Activated T-cell treated with anti-CD3 and anti-CD28 coated beads for 24 hours (primary cell): ENCODE results near the gene SH3YL1.

ENCODE experiments used
- DNase-seq: peaks from one replicate; pipeline ENCODE4 v3.0.0-alpha.2; 2020; ENCODE audit warnings: low read depth

SH3YL1 gene

DNA sequence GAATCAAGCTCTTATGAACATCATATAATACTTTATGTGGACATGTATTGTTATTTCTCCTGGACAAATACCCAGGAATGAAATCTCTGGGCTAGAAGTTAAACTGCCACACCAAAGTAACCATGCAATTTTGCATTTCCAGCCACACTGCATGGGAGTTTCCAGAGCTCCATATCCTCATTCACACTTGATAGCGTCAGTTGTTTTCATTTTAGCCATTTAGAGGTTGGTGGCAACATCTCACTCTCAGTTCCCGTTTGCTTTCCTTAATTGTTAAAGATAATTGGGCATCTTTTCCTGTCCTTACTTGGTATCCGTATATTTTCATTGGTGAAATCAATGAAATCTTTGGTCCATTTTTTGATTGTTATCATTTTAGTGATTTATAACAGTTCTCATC, 47.8 kb downstream of the SH3YL1 start:
- DNase-seq = no peak

DNA sequence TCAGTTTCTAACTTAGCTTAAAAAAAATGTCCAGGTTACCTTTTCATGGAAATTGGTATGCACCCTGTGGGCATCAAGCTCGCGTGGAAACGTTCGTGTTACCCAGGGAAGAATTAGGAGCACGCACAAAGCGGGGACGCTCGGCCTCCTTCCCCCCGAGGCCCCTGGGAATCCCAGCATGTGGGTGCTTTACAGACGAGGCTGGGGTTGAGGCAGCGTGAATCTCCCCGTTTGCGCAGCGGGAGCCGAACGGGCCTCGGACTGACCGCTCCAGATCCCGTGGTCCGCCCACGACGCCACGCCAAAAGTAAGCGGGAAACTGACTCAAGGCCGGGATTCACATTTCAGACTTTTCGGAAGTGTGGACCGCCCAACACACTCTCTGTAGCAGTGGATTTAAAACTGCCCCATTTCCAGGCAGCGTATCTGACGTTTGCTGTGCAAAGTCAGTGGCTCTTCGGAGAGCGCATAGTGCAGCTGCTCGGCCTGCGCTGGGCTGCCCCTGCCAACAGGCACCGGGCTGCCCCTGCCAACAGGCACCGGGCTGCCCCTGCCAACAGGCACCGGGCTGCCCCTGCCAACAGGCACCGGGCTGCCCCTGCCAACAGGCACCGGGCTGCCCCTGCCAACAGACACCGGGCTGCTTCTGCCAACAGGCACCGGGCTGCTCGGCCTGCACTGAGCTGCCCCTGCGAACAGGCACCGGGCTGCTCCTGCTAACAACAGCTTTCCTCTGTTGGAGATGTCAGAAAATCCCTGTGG, 49.7 kb downstream of the SH3YL1 start:
- no peak for DNase-seq

DNA sequence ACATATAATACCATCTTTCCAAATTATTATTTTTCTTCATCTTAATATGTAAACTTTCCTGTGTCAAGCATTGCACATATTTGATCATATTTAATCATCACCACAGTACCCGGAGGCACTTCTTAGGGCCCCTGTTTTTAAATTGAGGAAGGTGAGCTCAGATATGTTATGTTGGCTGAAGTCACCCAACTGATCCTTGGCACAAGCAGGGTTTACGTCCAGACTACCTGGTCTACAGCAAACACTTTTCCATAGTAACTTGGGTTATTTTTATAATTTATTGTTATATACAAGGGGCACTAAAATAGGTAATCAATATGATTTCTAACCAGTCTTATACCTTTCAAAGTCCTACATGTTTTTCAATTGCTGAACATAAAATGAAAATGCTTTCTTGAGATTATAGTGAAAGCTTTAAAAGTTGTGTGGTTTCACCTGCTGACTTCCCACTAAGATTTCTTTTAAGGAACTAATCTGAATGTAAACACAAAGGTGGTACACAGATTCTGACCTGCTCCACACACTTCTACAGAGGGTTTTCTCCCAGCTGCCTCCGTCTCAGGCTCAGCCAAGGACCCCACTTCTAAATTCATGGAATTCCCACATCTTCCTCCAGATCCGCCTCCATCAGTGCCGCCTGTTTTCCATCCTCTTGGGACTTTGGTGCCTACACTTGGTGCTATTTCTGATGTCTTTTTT, 52.2 kb downstream of the SH3YL1 start:
- DNase-seq = no peak

DNA sequence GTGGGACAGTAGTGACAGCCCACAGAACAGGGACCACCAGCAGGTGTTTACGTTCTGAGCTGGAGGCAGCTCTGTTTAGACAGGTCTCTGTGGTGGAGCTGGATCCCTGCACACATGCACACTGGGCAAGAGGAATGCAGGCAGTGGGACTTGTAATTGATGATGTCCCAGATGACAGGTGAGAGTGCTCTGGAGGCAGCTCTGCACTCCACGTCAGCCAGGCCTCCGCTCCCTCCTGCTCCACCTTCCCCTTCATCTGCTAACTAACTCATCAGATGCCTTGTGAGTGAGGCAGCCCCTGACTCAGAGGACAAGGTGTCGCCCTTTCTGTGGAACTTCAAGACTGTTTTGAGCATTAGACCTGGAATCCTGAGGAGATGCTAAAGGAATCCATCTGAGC, 53.2 kb downstream of the SH3YL1 start:
- DNase-seq = no peak

DNA sequence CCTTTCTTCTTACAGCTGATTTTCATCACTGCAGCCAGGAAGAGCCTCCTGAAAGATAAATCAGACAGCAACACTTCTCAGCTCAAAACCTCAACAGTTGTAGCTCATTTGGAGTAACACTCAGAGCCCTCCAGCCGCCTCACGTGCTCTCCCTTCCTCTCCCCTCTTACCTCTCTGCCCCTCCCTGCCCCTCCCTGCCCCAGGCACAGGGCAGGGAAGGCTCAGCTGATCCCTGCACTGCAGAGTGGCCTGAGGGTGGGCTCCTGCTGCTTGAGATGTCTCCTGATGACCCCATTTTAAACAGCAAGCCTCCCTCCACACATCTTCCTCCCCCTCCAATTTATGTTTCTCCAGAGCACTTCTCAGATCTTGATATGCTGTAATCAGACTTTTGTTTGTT, 54.4 kb downstream of the SH3YL1 start:
- DNase-seq = no peak

DNA sequence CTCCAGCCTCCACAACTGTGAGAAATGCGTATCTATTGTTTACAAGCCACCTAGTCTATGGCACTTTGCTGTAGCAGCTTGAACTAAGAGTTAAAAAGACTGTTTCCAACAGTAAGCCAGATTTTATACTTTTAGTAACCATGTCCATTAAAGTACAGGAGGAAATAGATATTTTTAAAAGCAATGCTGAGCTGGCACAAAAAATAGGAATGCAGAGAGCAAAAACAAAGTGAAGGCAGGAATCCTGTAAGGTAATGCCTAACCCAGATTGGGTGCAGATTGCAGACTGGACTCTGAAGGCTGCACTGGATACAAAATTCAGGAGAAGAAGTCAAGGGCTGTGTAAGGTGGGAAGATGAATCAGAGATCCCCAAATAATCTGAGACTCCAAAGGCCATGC, 55.5 kb downstream of the SH3YL1 start:
- no peak for DNase-seq

DNA sequence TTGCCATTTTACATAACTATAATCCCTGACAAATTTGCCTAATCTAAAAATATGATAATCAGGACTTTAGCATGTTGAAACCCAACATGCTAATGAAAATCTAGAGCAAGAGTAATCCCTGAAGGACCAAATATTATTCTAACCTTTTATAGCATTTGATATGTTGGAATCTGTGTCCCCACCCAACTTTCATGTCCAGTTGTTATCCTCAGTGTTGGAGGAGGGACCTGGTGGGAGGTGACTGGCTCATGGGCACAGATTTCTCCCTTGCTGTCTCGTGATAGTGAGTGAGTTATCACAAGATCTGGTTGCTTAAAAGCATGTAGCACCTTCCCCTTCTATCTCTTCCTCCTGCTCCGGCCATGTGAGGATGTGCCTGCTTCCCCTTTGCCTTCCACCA, 59.8 kb downstream of the SH3YL1 start:
- DNase-seq = no peak

DNA sequence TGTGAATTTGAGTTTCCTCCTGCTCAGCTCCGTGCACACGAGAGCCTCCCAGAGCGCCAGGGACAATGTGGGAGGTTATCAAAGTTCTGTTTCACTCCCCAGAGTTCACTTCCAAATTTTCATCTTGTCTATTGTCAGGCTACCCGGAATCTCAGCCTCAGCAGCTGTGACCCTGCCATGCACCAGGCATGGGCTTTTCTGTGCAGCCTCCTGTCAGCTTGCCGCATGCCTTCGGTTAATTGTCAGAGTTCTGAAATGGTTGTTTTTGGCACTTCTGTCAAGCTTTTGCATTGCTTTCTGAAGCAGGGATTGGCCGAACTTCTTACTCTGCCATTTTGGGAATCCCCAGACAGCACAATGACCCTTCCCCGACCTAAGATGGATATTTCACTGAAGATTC, 60.4 kb downstream of the SH3YL1 start:
- DNase-seq = no peak

DNA sequence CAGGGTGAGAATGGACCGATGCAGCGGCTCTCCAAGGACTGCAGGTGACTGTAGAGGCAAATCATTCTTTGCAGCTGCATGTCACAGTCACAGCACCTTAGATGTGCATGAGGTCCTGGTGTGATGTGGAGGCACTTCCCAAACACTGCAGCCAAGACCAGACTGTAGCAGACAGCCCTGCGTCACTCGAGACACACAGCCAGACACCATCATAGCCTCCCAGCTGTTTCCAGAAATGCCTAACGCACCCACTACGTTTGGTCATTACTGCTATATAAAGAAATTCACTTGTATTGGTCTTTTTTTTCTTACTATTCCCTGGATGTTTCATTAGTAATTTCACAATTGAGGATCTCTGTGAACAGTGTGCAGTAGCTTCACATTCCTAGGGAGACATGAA, 60.9 kb downstream of the SH3YL1 start:
- DNase-seq = no peak

DNA sequence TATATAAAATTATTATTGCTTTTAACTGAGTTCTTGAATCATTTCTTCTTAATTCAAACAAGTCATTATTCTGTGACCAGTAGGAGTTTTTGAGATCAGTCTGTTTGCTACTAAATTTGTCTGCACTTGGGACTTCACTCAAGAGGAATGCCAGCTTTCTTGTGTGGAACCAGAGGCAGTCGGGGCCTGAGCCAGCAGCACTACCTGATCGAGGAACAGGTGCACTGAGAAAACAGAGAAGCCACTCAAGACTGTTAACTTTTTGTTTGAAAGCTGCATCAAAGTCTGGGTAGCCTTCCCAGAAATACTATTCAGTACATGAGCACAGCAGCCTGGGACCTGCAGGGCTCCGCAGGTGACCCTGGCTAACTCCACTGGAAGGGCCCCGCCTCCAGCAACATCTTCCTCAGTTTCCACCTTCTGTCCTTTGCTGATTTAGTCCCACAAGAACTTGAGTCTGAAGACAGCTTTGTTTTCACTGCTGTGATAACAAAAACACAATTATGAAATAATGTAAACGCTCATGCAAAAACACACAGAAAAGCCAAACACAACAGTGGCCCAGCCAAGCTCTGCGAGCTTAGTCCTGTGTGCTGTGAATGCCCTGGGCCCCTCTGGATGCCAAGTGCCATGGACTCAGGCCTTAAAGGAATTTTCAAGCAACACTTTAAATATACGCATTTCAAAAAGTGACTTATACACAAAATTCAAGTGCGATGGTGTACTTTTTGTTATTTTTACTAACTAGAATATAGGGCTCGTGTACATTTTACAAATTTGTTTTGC, 62.0 kb downstream of the SH3YL1 start:
- no peak for DNase-seq

DNA sequence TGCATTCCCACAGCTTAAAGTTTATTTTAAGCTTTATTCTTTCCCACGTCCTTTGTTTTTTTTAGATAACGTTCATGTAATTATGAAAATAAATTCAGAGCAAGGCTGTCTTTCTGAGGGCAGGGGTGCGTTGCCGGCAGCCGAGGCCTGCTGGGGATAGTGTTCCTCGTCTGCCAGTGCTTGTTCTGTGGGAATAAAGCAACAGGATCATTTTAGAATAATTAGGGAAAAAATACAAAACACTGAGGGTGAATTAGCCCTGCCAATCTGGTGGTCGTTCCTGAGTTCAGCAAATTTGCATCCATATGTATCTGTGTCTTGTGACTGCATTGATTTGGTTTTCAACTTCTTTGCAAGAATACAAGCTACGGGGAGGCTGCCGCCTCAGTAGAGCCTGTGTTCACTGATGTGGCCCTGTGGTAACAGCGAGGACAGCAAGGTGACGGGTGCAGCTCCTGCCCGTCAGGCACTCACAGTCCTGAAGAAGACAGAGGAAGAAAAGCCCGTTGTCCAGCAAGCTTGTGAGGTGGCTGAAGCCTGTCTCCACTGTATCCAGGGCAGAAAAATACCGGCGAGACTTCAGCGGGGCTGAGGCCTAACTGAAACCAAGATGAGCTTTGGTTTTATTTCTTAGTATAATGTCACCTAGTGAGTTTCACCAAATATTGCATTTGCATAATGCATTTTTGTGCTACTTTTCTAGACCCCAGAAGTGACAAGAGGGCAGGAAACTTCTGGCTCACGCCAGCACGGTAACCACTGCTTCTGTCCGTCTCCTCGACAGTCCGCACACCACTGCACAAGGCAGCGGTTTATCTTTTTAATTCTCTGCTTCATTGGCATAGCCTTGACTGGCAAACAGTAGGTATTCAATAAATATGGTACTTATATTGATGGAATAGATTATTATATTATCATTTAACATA, 64.5 kb downstream of the SH3YL1 start:
- DNase-seq = no peak

DNA sequence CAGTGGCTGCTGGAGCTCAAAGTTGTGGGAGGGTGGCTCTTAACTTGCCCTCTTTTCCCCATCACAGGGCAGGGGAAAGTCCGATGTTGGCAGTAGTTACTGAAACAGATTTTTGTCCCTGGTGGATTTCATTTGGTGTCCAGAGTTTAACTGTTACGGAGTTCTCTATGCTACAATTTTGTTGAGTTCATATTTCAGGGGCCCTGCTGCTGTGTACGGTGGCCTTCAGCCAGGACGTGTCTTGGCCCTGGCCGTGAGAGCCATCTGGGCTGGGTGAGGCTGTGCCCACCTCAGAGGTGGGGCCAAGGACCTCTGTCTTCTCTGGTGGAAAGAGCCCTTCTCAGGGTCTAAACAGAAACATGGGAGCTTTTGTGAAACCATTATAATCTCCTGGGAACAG, 67.4 kb downstream of the SH3YL1 start:
- DNase-seq = no peak

DNA sequence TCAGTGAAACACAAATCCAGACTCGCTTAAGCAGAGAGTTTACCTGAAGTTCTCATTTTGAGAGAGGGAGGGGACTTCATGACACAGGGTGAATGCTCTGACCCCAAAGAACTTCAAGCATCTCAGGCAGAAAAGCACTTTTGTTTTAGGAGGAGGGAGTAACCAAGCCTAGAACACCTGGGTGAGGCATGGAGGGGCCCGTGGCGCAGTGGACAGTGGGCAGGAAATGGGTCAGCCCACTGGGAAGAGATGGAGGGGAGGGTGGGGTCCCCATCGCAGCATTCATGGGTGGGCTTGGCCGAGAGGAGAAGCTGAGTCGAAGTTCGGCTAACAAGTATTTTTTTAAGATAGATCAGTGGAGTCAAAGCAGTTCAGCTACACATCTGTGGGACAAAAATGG, 67.9 kb downstream of the SH3YL1 start:
- DNase-seq = no peak

DNA sequence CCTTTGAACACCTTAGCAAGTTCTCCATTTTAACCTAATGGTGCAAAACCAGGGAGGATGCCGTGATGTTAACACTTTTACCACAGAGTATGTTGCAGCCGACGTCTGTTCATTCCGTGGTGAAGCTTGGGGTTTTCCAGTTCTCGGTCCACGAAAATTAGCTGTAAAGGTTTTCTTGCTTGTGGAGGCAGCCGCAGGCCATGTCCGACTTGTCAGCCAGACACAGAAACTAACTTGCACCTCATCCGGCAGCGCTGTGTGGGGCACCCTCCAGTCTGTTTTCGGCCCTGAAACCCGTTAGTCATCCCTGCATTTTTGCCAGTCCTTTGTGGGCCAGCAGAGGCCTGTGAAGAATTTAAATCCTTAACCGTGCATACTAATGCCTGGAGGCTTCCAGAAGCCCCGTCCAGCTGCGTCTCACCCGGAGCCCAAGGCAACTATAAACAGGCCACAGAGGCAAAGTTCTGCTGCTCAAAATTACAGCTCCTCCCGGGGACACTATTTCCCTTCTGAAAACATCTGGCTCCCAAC, 70.6 kb downstream of the SH3YL1 start:
- no peak for DNase-seq

DNA sequence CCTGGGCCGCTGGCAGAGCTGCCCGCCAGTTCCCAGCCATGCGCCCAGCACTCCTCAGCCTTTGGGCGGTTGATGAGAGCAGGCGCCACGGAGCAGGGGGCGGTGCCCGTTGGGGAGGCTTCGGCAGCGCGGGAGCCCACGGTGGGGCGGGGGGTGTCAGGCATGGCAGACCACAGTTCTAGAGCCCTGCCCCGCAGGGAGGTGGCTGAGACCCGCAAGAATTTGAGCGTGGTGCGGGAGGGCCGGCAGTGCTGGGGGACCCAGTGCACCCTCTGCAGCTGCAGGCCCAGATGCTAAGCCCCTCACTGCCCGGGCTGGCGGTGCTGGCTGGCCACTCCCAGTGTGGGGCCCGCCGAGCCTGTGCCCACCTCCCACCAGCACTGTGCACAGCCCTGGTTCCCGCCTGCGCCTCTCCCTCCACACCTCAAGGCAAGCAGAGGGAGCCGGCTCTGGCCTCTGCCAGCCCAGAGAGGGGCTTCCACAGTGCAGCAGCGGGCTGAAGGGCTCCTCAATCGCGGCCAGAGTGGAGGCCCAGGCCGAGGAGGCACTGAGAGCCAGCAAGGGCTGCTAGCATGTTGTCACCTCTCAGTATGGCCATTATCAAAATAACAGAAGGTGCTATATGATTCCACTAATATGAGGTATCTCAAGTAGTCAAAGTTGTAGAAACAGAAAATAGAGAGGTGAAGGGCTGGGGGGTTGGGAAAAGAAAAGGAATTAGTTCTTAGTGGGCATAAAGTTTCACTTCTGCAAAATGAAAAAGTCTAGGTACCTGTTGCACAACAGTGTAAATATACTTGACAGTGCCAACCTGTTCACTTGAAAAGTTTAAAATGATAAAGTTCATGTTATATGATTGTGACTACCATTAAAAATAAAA, 72.3 kb downstream of the SH3YL1 start:
- no peak for DNase-seq

DNA sequence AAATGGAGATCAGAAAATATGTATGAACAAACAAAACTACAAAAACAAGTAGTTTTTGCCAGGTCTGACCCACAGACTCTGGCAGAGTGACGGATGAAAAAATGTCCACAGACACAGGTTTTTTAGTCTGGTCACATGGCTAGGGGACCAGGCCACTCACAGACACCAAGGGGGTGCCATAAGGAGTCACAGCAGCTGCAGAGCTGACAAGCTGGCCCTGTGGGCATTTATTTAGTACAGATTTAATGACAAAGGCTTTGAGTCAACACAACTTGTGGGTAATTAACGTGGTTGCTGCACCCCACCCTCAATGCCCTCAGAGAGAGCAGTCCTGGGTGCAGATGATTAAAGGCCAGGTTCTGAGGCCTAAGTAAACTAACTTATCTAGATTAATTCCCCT, 76.0 kb downstream of the SH3YL1 start:
- no peak for DNase-seq

DNA sequence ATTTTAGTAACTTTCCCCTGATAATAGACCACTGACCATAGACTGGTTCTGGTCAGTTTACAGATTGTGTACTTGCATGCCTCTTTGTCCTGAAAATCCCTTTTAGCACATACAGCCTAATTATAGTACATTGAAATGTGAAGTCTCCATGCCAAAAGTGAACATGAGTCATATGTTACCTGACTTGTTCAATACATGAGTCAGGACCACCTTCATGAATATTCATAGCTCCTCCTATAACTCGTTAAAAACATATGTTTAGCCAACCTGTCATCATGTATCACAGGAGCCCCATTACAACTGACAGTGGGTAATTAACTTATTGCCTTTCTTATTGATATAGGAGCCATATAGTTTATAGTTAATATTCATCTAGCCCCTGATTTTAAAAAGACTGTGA, 78.6 kb downstream of the SH3YL1 start:
- DNase-seq = no peak

DNA sequence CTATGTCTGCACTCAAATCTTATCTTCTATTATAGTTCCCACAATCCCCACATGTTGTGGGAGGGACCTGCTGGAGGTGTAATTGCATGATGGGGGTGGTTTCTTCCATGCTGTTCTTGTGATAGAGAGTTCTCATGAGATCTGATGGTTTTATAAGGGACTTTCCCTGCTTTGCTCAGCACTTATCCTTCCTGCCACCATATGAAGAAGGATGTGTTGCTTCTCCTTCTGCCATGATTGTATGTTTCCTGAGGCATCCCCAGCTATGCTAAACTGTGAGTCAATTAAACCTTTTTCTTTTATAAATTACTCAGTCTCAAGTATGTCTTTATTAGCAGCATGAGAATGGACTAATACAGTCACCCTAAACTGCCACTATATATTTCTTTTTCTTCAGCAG, 79.1 kb downstream of the SH3YL1 start:
- no peak for DNase-seq

DNA sequence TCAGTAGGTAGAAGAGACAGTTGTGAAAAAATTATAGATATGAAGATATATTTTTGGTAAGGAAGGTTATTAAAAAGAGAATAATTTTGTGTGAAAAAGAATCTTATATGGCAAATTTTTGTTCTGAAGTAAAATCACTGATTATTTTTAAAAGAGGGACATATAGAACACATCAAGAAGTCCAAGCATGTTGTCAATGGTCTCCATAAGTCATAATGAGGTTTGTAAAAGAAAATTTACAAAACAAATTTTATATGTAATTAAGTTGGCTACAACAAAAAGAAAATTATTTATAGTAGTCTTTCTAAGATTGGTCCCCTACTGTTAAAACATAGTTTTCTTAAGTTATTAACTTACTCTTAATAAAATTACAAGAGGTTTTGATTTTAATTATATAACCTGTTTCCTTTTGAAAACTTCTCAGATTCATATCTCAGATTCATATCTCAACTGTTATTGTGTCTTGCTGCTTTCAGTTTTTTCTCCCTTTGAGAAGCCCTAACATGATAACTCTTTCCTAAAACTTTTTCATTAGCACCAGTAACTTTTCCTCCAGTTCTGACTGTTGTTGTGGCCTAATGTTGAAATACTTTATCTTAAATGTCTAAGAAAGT, 81.2 kb downstream of the SH3YL1 start:
- no peak for DNase-seq

DNA sequence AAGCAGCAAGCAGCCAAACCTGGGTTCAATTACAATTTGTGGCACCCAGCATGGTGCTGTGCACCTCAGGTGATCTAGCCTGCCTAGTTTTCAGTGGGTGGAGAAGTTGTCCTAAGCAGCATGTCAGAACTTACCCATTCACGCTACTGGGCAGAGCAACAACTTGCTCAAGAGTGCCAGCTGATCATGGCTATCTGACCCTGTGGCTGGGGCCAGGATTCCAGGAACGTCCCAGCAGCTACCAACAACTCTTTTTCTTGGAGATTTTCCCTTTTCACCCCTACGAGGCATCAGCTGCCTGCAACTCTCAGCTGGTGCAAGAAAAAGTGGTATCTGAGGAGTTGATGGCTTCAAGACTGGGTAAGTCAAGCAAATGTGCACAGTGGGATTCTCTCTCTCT, 83.5 kb downstream of the SH3YL1 start:
- DNase-seq = no peak
